ENCODE data around the gene CASP8.

CASP8 gene

DNA sequence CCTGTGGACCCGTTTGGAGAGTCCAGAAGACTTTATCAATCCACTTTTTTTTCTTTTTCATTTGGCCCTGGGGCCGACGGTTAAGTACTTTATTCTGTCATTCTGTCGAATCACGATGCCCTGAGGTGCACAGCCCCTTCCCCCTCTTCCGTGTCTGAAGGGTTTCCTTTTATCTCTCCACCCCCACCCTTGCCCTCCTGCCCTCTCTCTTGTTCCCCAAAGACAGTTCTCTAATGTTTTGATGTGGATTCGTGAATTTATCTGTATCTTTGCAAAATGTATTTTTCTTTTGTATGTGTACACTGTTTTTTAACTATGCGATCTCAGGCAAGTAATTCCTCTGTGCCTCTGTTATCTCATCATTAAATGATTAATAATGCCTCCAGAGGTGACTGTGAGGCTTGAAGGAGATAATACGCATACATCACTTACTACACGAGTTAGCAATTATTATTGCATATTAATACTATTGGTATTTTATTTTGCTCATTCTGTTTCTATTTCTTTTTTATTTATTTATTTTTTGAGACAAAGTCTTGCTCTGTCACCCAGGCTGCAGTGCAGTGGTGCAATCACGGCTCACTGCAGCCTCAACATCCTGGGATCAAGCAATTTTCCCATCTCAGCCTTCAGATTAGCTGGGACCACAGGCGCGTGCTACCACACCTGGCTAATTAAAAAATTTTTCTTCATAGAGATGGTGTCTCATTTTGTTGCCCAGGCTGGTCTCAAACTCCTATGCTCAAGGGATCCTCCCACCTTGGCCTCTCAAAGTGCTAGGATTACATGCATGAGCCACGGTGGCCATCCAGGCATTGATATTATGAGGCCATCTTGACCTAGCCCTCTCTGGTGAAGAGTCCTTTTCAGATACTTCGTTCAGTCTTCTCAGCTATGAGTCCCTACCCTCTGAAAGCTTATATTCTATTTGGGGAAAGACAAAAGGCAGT is 1.4 kb upstream of the CASP8 start:
- peak overlapping the region; percentile 98 for H3K27ac ChIP-seq
- no peak for DNase-seq (ENCODE audit: low spot score)
- TF ChIP-seq, protein P1, sequence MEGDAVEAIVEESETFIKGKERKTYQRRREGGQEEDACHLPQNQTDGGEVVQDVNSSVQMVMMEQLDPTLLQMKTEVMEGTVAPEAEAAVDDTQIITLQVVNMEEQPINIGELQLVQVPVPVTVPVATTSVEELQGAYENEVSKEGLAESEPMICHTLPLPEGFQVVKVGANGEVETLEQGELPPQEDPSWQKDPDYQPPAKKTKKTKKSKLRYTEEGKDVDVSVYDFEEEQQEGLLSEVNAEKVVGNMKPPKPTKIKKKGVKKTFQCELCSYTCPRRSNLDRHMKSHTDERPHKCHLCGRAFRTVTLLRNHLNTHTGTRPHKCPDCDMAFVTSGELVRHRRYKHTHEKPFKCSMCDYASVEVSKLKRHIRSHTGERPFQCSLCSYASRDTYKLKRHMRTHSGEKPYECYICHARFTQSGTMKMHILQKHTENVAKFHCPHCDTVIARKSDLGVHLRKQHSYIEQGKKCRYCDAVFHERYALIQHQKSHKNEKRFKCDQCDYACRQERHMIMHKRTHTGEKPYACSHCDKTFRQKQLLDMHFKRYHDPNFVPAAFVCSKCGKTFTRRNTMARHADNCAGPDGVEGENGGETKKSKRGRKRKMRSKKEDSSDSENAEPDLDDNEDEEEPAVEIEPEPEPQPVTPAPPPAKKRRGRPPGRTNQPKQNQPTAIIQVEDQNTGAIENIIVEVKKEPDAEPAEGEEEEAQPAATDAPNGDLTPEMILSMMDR (conservative IDR thresholded peaks at IDR 0.05; ENCODE audit: low read depth) = no peak
- ChIA-PET CTCF (interaction anchor here (0.6 kb wide), 1 partner anchor 967 kb away, joined by 4 read pairs; no protein-coding TSS in a partner anchor), POLR2A (ENCODE audit: low non-redundant PET) (interaction anchor here (0.5 kb wide), 1 partner anchor 804 kb away, joined by 4 read pairs; no protein-coding TSS in a partner anchor)

DNA sequence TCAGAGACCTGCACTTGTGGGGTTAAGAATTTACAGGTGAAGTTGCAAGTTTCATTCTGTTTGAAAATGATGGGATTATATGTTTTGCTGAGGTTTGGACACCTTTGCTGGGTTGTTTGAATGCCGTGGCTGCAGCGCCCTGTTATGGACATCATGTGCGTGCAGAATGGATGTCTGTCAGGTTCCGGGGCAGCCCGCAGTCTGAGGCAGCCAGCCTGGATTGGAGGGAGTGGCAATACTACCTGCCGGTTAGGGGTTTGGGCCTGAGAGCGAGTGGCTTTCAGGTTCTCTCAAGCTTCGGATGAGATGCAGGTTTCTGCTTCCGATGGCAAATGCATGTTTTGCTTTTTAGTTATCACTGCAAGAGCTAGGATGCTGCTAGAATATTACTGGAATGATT is 1.1 kb downstream of the CASP8 start:
- no peak for DNase-seq (ENCODE audit: low spot score)
- POLR2A ChIA-PET (ENCODE audit: low non-redundant PET) = no interaction called here

DNA sequence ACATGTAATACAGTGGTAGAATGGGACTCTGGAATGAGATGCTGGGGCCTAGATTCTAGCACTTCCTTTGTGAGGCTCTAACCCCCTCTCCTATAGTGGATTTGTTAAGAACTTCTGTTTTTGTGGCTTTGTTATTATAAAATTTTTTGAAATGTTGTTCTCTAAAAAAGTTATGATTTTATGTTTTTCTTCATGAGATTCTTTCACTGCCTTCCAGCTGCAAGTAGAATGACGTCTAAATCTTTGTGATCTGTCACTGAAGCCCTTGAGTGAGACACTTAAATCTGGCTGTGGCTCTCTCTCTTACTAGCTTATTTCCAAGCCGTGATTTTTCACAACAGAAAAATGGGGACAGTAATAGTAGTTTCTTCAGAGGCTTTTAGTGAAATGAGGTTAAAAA is 1.6 kb downstream of the CASP8 start:
- TF ChIP-seq, protein P1 (conservative IDR thresholded peaks at IDR 0.05; ENCODE audit: low read depth) = no peak
- H3K27ac ChIP-seq = no peak overlapping the region
- CTCF ChIA-PET = interaction anchor here (0.6 kb wide), 1 partner anchor 823 kb away, joined by 3 read pairs; no protein-coding TSS in a partner anchor
- DNase-seq (ENCODE audit: low spot score) = no peak
- POLR2A ChIA-PET (ENCODE audit: low non-redundant PET) = no interaction called here

More for the DNA sequence above, 1.1 kb downstream of the CASP8 start:
- TF ChIP-seq, protein P1 (conservative IDR thresholded peaks at IDR 0.05; ENCODE audit: low read depth) = no peak
- CTCF ChIA-PET = interaction anchor here (0.6 kb wide), 1 partner anchor 823 kb away, joined by 3 read pairs; no protein-coding TSS in a partner anchor
- 0 out of 2 replicates have a peak overlapping the region, but pooled peaks have one; percentile 66 for H3K27ac ChIP-seq

DNA sequence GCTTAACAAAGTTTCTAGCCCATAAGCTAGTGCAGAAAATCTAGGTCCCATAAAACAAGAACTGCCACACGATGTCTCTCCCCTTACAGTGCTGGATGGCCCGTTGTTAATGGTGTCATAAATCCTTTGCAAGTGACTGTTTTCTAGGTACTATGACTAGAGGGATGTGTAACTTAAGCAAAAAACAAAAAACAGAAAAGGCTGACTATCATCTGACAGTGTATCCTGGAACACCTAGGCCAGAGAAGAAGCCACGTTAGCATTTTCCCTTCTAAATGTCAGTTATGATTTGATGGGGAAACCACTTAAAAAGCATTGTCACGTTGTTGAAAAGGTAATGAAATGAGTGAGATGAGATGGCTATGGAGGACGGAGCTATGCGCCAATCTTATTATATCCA is 2.4 kb downstream of the CASP8 start:
- TF ChIP-seq, protein P1 (conservative IDR thresholded peaks at IDR 0.05; ENCODE audit: low read depth) = no peak
- no peak overlapping the region for H3K27ac ChIP-seq
- CTCF ChIA-PET = no interaction called here
- DNase-seq (ENCODE audit: low spot score) = no peak
- POLR2A ChIA-PET (ENCODE audit: low non-redundant PET) = no interaction called here

DNA sequence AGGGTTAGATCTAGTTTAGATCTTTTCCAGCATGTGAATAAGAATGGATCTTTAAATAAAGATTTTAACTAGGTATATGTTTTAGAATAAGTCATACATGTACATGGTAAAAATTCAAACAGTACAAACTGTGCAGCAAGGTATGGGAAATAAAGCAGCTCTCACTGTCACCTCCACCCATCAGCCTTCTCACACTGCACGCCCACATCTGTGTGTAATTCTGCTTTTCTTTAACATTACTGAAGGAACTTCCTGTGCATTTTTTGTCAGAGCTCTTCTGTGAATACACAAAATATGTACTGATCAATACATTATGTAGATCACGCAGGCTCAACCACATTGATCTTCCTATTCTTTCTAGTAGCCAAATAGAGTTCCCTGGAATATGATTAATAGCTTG is 3.4 kb downstream of the CASP8 start:
- no peak overlapping the region for H3K27ac ChIP-seq
- TF ChIP-seq, protein P1 (conservative IDR thresholded peaks at IDR 0.05; ENCODE audit: low read depth) = no peak
- POLR2A ChIA-PET (ENCODE audit: low non-redundant PET) = no interaction called here
- CTCF ChIA-PET = no interaction called here
- DNase-seq (ENCODE audit: low spot score) = no peak

DNA sequence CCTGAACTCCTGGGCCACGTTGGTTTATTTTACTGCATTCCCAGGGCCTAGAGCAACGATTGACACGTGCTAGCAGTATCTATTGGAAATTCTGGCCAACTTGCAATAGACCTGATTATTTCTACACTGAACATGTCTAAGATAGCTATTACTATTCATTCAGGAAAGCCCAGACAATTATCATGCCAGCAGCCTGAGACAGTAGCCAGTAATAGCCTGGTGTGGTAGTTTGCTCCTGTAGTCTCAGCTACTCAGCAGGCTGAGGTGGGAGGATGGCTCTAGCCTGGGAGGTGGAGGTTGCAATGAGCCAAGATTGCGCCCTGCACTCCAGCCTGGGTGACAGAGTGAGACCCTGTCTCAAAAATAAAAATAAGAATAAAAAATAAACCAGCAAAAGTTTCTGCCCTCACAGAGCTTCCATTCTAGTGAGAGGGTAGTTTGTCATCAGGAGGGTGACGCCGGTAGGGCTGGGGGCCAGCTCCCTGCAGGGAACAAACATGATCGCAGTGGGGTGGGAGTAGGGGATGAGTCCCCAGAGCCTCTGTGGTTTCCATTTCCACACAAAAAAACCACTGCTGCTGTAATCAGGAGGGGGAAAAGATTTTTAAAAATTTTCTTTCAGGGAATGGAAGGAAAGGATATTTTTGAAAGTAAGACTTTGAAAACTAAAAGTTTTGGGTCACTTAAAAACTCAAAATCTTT is 4.3 kb downstream of the CASP8 start:
- TF ChIP-seq, protein P1 (conservative IDR thresholded peaks at IDR 0.05; ENCODE audit: low read depth) = no peak
- no peak for DNase-seq (ENCODE audit: low spot score)
- ChIA-PET POLR2A (ENCODE audit: low non-redundant PET) (interaction anchor here (0.6 kb wide), 1 partner anchor 187 kb away, joined by 3 read pairs; the partner anchor contains the start of genes STRADB and TRAK2), CTCF (interaction anchor here (1.1 kb wide), 1 partner anchor 32 kb away, joined by 3 read pairs; no protein-coding TSS in a partner anchor)
- H3K27ac ChIP-seq = no peak overlapping the region
